HepG2 (cell line): Measurements from ENCODE around the gene PTCH1. TPM values are rescaled to one million over a fixed set of nuclear protein-coding genes. Genes with fewer than 3 reads are reported as not detected.
A peak's percentile ranks its signal among the peaks of the same experiment; 100 is the strongest.

Experiments used
- ATAC-seq: fragments of 200-7000 bp; cut with Tn5 transposase; 3 replicates; pipeline ENCODE4 v1.9.1; 2020; ENCODE audit warnings: mild to moderate bottlenecking, moderate library complexity
- BruUV-seq: library from RNA; stranded (reverse); fragments of 400-500 nt; replicated peaks from 2 replicates; lab custom pipeline; 2021; lab: Mats Ljungman, UMichigan
- CTCF ChIA-PET: fragments of 300-600 bp; formaldehyde crosslinking; extraction: SDS; loops from one replicate; lab custom pipeline; 2021; ENCODE audit warnings: low total read pairs, inconsistent platforms, low intra/inter-chr PET ratio; lab: Yijun Ruan, JAX
- POLR2A ChIA-PET: fragments of 350-600 bp; sonication (Branson Sonifier 250); formaldehyde crosslinking; loops from one replicate; lab custom pipeline; 2020; ENCODE audit warnings: antibody characterized with exemption, inconsistent platforms; lab: Yijun Ruan, JAX
- DNase-seq: peaks from one replicate; pipeline ENCODE4 v3.0.0-alpha.2; 2015; ENCODE audit warnings: low spot score
- FAIRE-seq: peaks from 3 replicates; lab custom pipeline; 2011; peaks lifted over from hg19 to GRCh38; lab: Jason Lieb, UNC
- H2AFZ ChIP-seq: one replicate; pipeline ENCODE4 v1.6.1; 2011; ENCODE audit warnings: low read length, inconsistent platforms
- H3K27ac ChIP-seq: fragments of 300-600 bp; 3 replicates; pipeline ENCODE4 v1.8.0; 2011; ENCODE audit warnings: mixed run types, mild to moderate bottlenecking, mixed read lengths, low read length, inconsistent platforms; ENCODE audit not compliant: insufficient read depth; ENCODE audit errors: extremely low read length
- H3K27me3 ChIP-seq, 2 experiments: fragments of 200-600 bp in 1 of 2; 2 replicates in 1 of 2; 3 replicates in 1 of 2; pipeline versions ENCODE4 v1.6.0 to v1.8.0; 2011; ENCODE audit warnings: low read length in 2 of 2, mild to moderate bottlenecking in 2 of 2, moderate library complexity in 2 of 2, inconsistent platforms in 1 of 2; ENCODE audit not compliant: insufficient read depth in 2 of 2, control insufficient read depth in 1 of 2
- H3K36me3 ChIP-seq, 2 experiments: fragments of 200-600 bp in 1 of 2; replicated peaks in 1 of 2; 2 replicates in 1 of 2; 3 replicates in 1 of 2; pipeline versions ENCODE4 v1.5.1 to v1.8.0; 2011; ENCODE audit warnings: low read length in 2 of 2, inconsistent platforms in 1 of 2; ENCODE audit not compliant: insufficient read depth in 2 of 2, control insufficient read depth in 1 of 2
- H3K4me1 ChIP-seq: 2 replicates; pipeline ENCODE4 v1.5.1; 2012; ENCODE audit warnings: low read length, inconsistent platforms; ENCODE audit not compliant: insufficient read depth
- H3K4me2 ChIP-seq: 2 replicates; pipeline ENCODE4 v1.6.0; 2011; ENCODE audit warnings: low read depth, low read length, inconsistent platforms
- H3K4me3 ChIP-seq, 3 experiments: fragments of 200-600 bp in 1 of 3; sonication (generic), shearing (Covaris generic) in 1 of 3; replicated peaks in 1 of 3; 2 replicates each; pipeline ENCODE4 v1.5.1; 2011 to 2016; ENCODE audit warnings: low read length in 3 of 3, inconsistent platforms in 2 of 3, low read depth in 2 of 3, mild to moderate bottlenecking in 2 of 3, control low read depth in 1 of 3, mixed read lengths in 1 of 3; ENCODE audit not compliant: insufficient read depth in 1 of 3
- H3K79me2 ChIP-seq: one replicate; pipeline ENCODE4 v1.6.1; 2011; ENCODE audit warnings: low read length, inconsistent platforms; ENCODE audit not compliant: insufficient read depth
- H3K9ac ChIP-seq: 2 replicates; pipeline ENCODE4 v1.6.0; 2011; ENCODE audit warnings: mild to moderate bottlenecking, low read depth, low read length, inconsistent platforms; ENCODE audit not compliant: insufficient read depth
- H3K9me3 ChIP-seq: 2 replicates; pipeline ENCODE4 v1.5.1; 2012; ENCODE audit warnings: mild to moderate bottlenecking, low read length
- H4K20me1 ChIP-seq: 2 replicates; pipeline ENCODE4 v1.6.0; 2011; ENCODE audit warnings: inconsistent platforms, mild to moderate bottlenecking, low read length, moderate library complexity; ENCODE audit not compliant: insufficient read depth
- HOXD1 ChIP-seq: sonication (generic); formaldehyde crosslinking; IDR thresholded peaks from 2 replicates; pipeline ENCODE4 v1.5.0; 2020; ENCODE audit warnings: missing genetic modification reagents
- IRF9 ChIP-seq: sonication (generic); formaldehyde crosslinking; IDR thresholded peaks from 2 replicates; pipeline ENCODE4 v1.8.0; 2022; ENCODE audit warnings: missing genetic modification reagents, mild to moderate bottlenecking, borderline replicate concordance
- JUND ChIP-seq: sonication (generic); formaldehyde crosslinking; IDR thresholded peaks from 2 replicates; pipeline ENCODE4 v1.8.0; 2022; ENCODE audit warnings: mild to moderate bottlenecking, missing genetic modification reagents
- MAF1 ChIP-seq: sonication (generic); formaldehyde crosslinking; IDR thresholded peaks from 2 replicates; pipeline ENCODE4 v1.5.0; 2020; ENCODE audit warnings: missing genetic modification reagents, borderline replicate concordance
- MAZ ChIP-seq, 2 experiments: sonication (generic) in 1 of 2; formaldehyde crosslinking in 1 of 2; IDR thresholded peaks; 2 replicates each; pipeline versions ENCODE4 v1.5.0 to v1.6.1; 2012 to 2020; ENCODE audit warnings: low read depth in 2 of 2, mild to moderate bottlenecking in 2 of 2, borderline replicate concordance in 1 of 2, improper control_type of control experiment in 1 of 2, low read length in 1 of 2, missing genetic modification reagents in 1 of 2, moderate library complexity in 1 of 2
- MTF2 ChIP-seq: sonication (generic); formaldehyde crosslinking; IDR thresholded peaks from 2 replicates; pipeline ENCODE4 v1.5.0; 2020; ENCODE audit warnings: missing genetic modification reagents, borderline replicate concordance
- NR1H2 ChIP-seq: sonication (generic); formaldehyde crosslinking; IDR thresholded peaks from 2 replicates; pipeline ENCODE4 v1.8.1; 2022; ENCODE audit warnings: low read depth, missing genetic modification reagents, borderline replicate concordance
- PAX8 ChIP-seq: sonication (generic); formaldehyde crosslinking; IDR thresholded peaks from 2 replicates; pipeline ENCODE4 v1.8.0; 2022; ENCODE audit warnings: mild to moderate bottlenecking, missing genetic modification reagents, borderline replicate concordance
- PREB ChIP-seq: sonication (generic); formaldehyde crosslinking; IDR thresholded peaks from 2 replicates; pipeline ENCODE4 v1.4.0; 2020; ENCODE audit warnings: missing genetic modification reagents
- RAD51 ChIP-seq: fragments of 450-650 bp; IDR thresholded peaks from 2 replicates; pipeline ENCODE4 v1.6.1; 2016; ENCODE audit warnings: borderline replicate concordance
- SAP130 ChIP-seq: IDR thresholded peaks from 2 replicates; pipeline ENCODE4 v1.6.1; 2016; ENCODE audit warnings: low read depth
- USF2 ChIP-seq, 2 experiments: sonication (generic) in 1 of 2; formaldehyde crosslinking in 1 of 2; IDR thresholded peaks; 2 replicates each; pipeline versions ENCODE4 v1.5.1 to v1.6.1; 2011 to 2020; ENCODE audit warnings: borderline replicate concordance in 1 of 2, low read depth in 1 of 2, low read length in 1 of 2, mild to moderate bottlenecking in 1 of 2, missing genetic modification reagents in 1 of 2, moderate library complexity in 1 of 2
- ZIK1 ChIP-seq: sonication (generic); formaldehyde crosslinking; IDR thresholded peaks from 2 replicates; pipeline ENCODE4 v1.5.0; 2020; ENCODE audit warnings: mild to moderate bottlenecking, low read depth, missing genetic modification reagents, borderline replicate concordance
- ZNF138 ChIP-seq: sonication (generic); formaldehyde crosslinking; IDR thresholded peaks from 2 replicates; pipeline ENCODE4 v1.5.0; 2020; ENCODE audit warnings: mild to moderate bottlenecking, low read depth, missing genetic modification reagents
- ZNF607 ChIP-seq: sonication (generic); formaldehyde crosslinking; IDR thresholded peaks from 2 replicates; pipeline ENCODE4 v1.5.1; 2020; ENCODE audit warnings: missing genetic modification reagents, mild to moderate bottlenecking, borderline replicate concordance
- WGBS: methylation state at CpG from one replicate; pipeline ENCODE4 v1.1.6; 2017; ENCODE audit warnings: low lambda C conversion rate; 5-methylcytosine and 5-hydroxymethylcytosine counted together
- in situ Hi-C: cut with HindIII; loops from 2 replicates; pipeline ENCODE4 v1.10.0; 2017; ENCODE audit warnings: low pct_unique_long_range_greater_than_20kb; ENCODE audit not compliant: extremely low pct_ligation_motif_present
- intact Hi-C: fragments of 100-400 bp; cut with micrococcal nuclease; formaldehyde crosslinking; loops from one replicate; pipeline ENCODE4 v1.10.0; 2022; ENCODE audit not compliant: unreplicated experiment
- polyA plus RNA-seq, 8 experiments: library from polyadenylated mRNA; depleted of rRNA in 3 of 8; stranded (reverse) in 7 of 8; unstranded in 1 of 8; fragments of >200 nt; fragmentation: Illumina TruSeq in 4 of 8; extraction: Trizol in 4 of 8; gene quantifications; 2 replicates each; pipeline versions ENCODE4 v1.2.1 to v1.2.3, GENCODE V29; 2011 to 2016; ENCODE audit warnings: low read depth in 4 of 8, missing spikeins in 1 of 8, mixed read lengths in 1 of 8; ENCODE audit not compliant: insufficient read depth in 1 of 8
- total RNA-seq, 5 experiments: library from RNA; depleted of rRNA; stranded (reverse); fragments of >200 nt; fragmentation: Illumina TruSeq; extraction: Trizol; gene quantifications; 2 replicates each; pipeline ENCODE4 v1.2.3, GENCODE V29; 2016; ENCODE audit warnings: low read depth in 1 of 5

PTCH1 gene
- total and polyA plus RNA-seq, 2 of the 13 experiments (the other 11 are each of a cell fraction or from before 2014, with no cell fraction given): 2.8 to 3.9 TPM

DNA sequence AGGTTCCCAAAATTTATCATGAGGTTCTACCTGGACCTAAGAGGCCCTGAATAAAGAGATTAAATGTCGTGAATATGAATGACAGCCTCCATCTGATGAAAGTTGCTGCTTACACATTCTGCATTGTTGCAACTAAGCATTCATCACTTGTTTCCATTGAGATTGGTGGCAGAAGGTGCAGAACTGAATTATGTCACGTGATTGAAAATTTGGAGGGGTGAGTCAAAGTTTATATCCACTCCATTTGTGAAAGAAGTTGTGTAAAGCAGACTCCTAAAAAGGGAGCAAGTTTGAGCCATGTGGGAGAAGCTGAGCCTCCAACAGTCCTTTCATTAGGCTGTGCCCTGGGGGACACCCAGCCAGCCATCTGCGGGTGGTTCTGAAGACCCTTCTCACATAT is 4.9 kb upstream of the PTCH1 start:
- Histone ChIP-seq H3K27me3 (peaks cover 5 to 55% of the 10 kb centered on the region in 2 experiments; a peak in 4 of 5 replicates), H2AFZ (no peak overlapping the region), H3K79me2 (no peaks in the 10 kb centered on the region), H4K20me1 (no peaks in the 10 kb centered on the region), H3K36me3 (no peaks in the 10 kb centered on the region), H3K9ac (no peak overlapping the region), H3K4me3 (no peak overlapping the region), H3K9me3 (no peaks in the 10 kb centered on the region), H3K4me2 (no peak overlapping the region), H3K4me1 (no peaks in the 10 kb centered on the region; the same call in 1 of the 2 replicates), H3K27ac (no peak overlapping the region)
- FAIRE-seq (no peak), DNase-seq (no peak), ATAC-seq (no peak)
- POLR2A ChIA-PET: no interaction called here
- 9% methylated on average over 2 of the region's 3 CpGs for WGBS
- no TSS peak for BruUV-seq
- TF ChIP-seq SAP130 (CRISPR knock-in tag) (no peak), ZNF138 (no peak), MAZ (IDR thresholded peaks at IDR 0.05; ENCODE audit: borderline replicate concordance, low read depth, low read length) (no peak), MAZ (CRISPR knock-in tag; IDR thresholded peaks at IDR 0.05; ENCODE audit: low read depth) (no peak), IRF9 (CRISPR knock-in tag) (no peak), RAD51 (peak; percentile 89), PAX8 (no peak), ZNF607 (CRISPR knock-in tag) (no peak), USF2 (IDR thresholded peaks at IDR 0.05; ENCODE audit: low read depth, low read length) (peak; percentile 53), USF2 (CRISPR knock-in tag; IDR thresholded peaks at IDR 0.05; ENCODE audit: borderline replicate concordance) (no peak), MAF1 (CRISPR knock-in tag) (no peak), MTF2 (CRISPR knock-in tag) (no peak), NR1H2 (CRISPR knock-in tag) (no peak), ZIK1 (CRISPR knock-in tag) (no peak), HOXD1 (CRISPR knock-in tag) (no peak), JUND (CRISPR knock-in tag) (no peak), PREB (CRISPR knock-in tag) (no peak)
- in situ Hi-C loops (no loop called here), intact Hi-C loops (no loop called here)
- CTCF ChIA-PET: no interaction called here
